Measurements from ENCODE around the gene CARD10. TPM values are rescaled to one million over a fixed set of nuclear protein-coding genes. Genes with fewer than 3 reads are reported as not detected.

Gene CARD10
- total and polyA plus RNA-seq, 2 of the 13 experiments (the other 11 are each of a cell fraction or from before 2014, with no cell fraction given) = 35.2 to 55.8 TPM

GRCh38 chr22:37561212-37562048 lies 42.2 kb upstream of the CARD10 start (continued):
- peak in 1 of 2 experiments; percentile 51; a peak in 1 of 4 replicates for TF ChIP-seq REST (IDR thresholded peaks at IDR 0.05; ENCODE audit: borderline replicate concordance in 1 of 2, low read depth in 1 of 2, low read length in 2 of 2)
- TF ChIP-seq ZNF773 (CRISPR knock-in tag; IDR thresholded peaks at IDR 0.05; ENCODE audit: borderline replicate concordance) = no peak
- TF ChIP-seq MXD1 (CRISPR knock-in tag; IDR thresholded peaks at IDR 0.05) = peak; percentile 90
- TF ChIP-seq ZNF616 (CRISPR knock-in tag; IDR thresholded peaks at IDR 0.05; ENCODE audit: low read depth) = no peak
- TF ChIP-seq NFYC (CRISPR knock-in tag; IDR thresholded peaks at IDR 0.05) = 0 out of 2 replicates have a peak, but pooled peaks have one; percentile 20
- peak; percentile 54 for TF ChIP-seq ZBTB14 (CRISPR knock-in tag; IDR thresholded peaks at IDR 0.05)
- TF ChIP-seq HNF1B (CRISPR knock-in tag; IDR thresholded peaks at IDR 0.05) = peak; percentile 31; the same call in 1 of the 2 replicates
- no peak; the same call in 1 of the 2 replicates for TF ChIP-seq KDM3A (CRISPR knock-in tag; IDR thresholded peaks at IDR 0.05; ENCODE audit: low read depth)
- TF ChIP-seq HNF4A (CRISPR knock-in tag; IDR thresholded peaks at IDR 0.05) = peak; percentile 66; the same call in 1 of the 2 replicates
- 0 out of 2 replicates have a peak, but pooled peaks have one; percentile 42 for TF ChIP-seq FLYWCH1 (CRISPR knock-in tag; IDR thresholded peaks at IDR 0.05)
- no peak for TF ChIP-seq SP2 (CRISPR knock-in tag; IDR thresholded peaks at IDR 0.05)
- TF ChIP-seq ZNF292 (CRISPR knock-in tag; IDR thresholded peaks at IDR 0.05; ENCODE audit: borderline replicate concordance, low read depth) = no peak
- TF ChIP-seq ATF3 (CRISPR knock-in tag; IDR thresholded peaks at IDR 0.05) = peak; percentile 97
- TF ChIP-seq AFF4 (CRISPR knock-in tag; IDR thresholded peaks at IDR 0.05) = 0 out of 2 replicates have a peak, but pooled peaks have one; percentile 24
- no peak for TF ChIP-seq ZFP82 (CRISPR knock-in tag; IDR thresholded peaks at IDR 0.05; ENCODE audit: borderline replicate concordance)
- peak; percentile 53 for TF ChIP-seq ZNF629 (CRISPR knock-in tag; conservative IDR thresholded peaks at IDR 0.05)
- peak; percentile 71 for TF ChIP-seq BORCS8-MEF2B (CRISPR knock-in tag; IDR thresholded peaks at IDR 0.05)

Data from HepG2 (cell line).